Tibial artery (tissue), 4 donors: ENCODE measurements around the gene GPRC5B.

Experiments used
- DNase-seq, 2 donors: peaks; one replicate each; pipeline ENCODE4 v3.0.0-alpha.2; 2019
- H3K27ac ChIP-seq, 2 donors: fragments of 200-600 bp; sonication (generic) in 1 of 2; 1 replicate in 1 of 2; 2 replicates in 1 of 2; pipeline ENCODE4 v1.5.1; 2018 to 2019; ENCODE audit warnings: mild to moderate bottlenecking in 1 of 2
- H3K27me3 ChIP-seq, 2 donors: fragments of 200-600 bp; sonication (generic) in 1 of 2; one replicate each; pipeline versions ENCODE4 v1.5.1 to v1.6.0; 2016 to 2019
- H3K36me3 ChIP-seq, 3 donors: fragments of 200-600 bp; sonication (generic) in 2 of 3; one replicate each; pipeline ENCODE4 v1.5.1; 2016 to 2019; ENCODE audit warnings: mild to moderate bottlenecking in 2 of 3
- H3K4me1 ChIP-seq, 4 donors: fragments of 200-600 bp; sonication (generic) in 2 of 4; 1 replicate in 3 of 4; 2 replicates in 1 of 4; pipeline ENCODE4 v1.5.1; 2016 to 2019
- H3K4me3 ChIP-seq, 2 donors: fragments of 200-600 bp; sonication (generic) in 1 of 2; 1 replicate in 1 of 2; 2 replicates in 1 of 2; pipeline ENCODE4 v1.5.1; 2018 to 2019; ENCODE audit warnings: mild to moderate bottlenecking in 2 of 2
- H3K9me3 ChIP-seq, 3 donors: fragments of 200-600 bp; sonication (generic) in 1 of 3; one replicate each; pipeline ENCODE4 v1.5.1; 2016 to 2019
- intact Hi-C: fragments of 100-400 bp; cut with DNase I; formaldehyde crosslinking; loops from one replicate; pipeline ENCODE4 v1.15.0; 2023; ENCODE audit warnings: low total_unique reads
- TF ChIP-seq, protein P1 (sequence below), 2 experiments: fragments of 200-600 bp in 1 of 2; fragments of 450-650 bp in 1 of 2; IDR thresholded peaks; one replicate each; pipeline ENCODE4 v1.5.1; 2017 to 2019; ENCODE audit warnings: antibody characterized with exemption in 2 of 2, mild to moderate bottlenecking in 1 of 2, moderate library complexity in 1 of 2

The GPRC5B gene

DNA sequence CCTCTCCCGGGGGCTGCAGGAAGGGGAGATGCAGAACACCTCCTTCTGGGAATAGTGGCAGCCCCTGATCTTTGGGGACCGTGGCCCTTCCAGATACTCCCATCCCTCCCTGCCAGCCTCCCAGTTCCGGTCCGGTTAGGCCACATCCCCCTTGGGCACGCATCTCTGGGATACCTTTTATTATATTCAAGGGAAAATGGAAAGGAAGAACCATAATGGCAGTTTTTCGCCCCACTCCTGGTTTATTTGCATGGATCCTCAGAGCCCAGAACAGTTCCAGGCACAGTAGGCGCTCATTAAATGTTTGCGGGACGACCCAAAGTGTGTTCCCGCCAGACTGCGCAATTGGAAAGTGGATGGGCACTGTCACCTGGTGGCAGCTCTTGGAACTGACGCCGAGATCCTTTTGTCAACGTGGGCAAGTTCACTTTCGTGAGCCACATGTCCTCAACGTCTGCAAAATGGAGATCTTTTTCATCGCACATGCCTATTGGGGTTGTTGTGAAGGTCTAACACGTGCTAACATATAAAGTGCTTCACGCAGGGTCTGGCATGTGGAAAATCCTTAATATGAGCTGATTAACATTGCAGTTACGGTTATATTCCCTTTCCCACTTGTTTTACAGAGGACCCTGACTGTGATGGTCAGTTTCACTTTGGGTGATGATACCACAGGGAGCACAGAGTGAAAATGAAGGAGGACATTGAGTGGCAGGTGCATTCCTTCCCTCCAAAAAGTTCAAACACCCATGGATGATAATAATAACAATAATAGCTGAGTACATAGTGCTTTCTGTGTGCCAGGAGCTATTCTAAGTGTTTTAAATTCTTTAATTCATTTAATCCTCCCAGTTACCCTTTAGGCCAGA, 1.7 kb upstream of the GPRC5B start:
- peak; percentile 72 to 83 for DNase-seq
- Histone ChIP-seq H3K27me3 (peaks cover 0 to 41% of the 10 kb centered on the region in 2 donors), H3K4me3 (peak overlapping the region; percentile 49 to 59), H3K36me3 (no peaks in the 10 kb centered on the region), H3K9me3 (no peaks in the 10 kb centered on the region), H3K27ac (no peak overlapping the region), H3K4me1 (peaks cover 0 to 36% (median 30%) of the 10 kb centered on the region in 4 donors)
- TF ChIP-seq, protein P1, sequence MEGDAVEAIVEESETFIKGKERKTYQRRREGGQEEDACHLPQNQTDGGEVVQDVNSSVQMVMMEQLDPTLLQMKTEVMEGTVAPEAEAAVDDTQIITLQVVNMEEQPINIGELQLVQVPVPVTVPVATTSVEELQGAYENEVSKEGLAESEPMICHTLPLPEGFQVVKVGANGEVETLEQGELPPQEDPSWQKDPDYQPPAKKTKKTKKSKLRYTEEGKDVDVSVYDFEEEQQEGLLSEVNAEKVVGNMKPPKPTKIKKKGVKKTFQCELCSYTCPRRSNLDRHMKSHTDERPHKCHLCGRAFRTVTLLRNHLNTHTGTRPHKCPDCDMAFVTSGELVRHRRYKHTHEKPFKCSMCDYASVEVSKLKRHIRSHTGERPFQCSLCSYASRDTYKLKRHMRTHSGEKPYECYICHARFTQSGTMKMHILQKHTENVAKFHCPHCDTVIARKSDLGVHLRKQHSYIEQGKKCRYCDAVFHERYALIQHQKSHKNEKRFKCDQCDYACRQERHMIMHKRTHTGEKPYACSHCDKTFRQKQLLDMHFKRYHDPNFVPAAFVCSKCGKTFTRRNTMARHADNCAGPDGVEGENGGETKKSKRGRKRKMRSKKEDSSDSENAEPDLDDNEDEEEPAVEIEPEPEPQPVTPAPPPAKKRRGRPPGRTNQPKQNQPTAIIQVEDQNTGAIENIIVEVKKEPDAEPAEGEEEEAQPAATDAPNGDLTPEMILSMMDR (IDR thresholded peaks at IDR 0.05), result peak; percentile 98 to 99
- intact Hi-C loops, result loop anchor here (5.0 to 10.0 kb wide), 4 partner anchors 172 to 324 kb away; partner anchors contain the start of genes IQCK and KNOP1

DNA sequence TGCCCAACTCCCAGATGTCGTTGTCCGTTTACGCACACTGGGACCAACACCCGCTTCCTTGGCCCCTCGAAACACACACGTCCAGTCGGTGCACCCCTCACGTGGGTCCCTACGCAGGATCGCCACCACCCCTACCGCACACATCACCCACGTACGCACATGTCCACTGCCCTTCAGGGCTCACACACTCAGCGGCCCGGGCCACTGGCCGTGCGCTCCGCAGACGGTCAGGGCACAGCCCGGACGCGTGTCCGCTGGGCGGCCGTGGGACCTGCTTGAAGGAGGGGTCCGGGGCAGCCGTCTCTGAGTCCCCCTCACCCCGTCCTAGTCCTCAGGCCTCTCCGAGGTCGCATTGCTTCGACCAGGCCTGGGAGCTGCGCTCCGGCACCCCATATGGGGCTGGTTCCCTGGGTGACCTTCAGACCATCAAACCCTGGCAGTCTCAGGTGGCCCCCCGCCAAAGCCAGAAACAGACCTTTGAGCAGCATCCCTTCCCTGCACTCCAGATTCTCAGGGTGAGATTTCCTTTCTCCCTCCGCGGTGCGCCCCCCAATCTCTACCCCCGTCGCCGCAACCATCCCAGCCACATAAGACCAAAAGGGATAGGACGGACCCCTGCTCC, 914 bp upstream of the GPRC5B start:
- no peak for DNase-seq
- peak overlapping the region; percentile 49 to 59 for H3K4me3 ChIP-seq
- no peaks in the 10 kb centered on the region for H3K36me3 ChIP-seq
- peaks cover 0 to 37% of the 10 kb centered on the region in 2 donors for H3K27me3 ChIP-seq
- no peaks in the 10 kb centered on the region for H3K9me3 ChIP-seq
- TF ChIP-seq, protein P1 (IDR thresholded peaks at IDR 0.05), result no peak
- H3K4me1 ChIP-seq, result peaks cover 0 to 36% (median 30%) of the 10 kb centered on the region in 4 donors
- intact Hi-C loops, result loop anchor here (5.0 to 10.0 kb wide), 4 partner anchors 171 to 323 kb away; partner anchors contain the start of genes IQCK and KNOP1
- no peak overlapping the region for H3K27ac ChIP-seq

DNA sequence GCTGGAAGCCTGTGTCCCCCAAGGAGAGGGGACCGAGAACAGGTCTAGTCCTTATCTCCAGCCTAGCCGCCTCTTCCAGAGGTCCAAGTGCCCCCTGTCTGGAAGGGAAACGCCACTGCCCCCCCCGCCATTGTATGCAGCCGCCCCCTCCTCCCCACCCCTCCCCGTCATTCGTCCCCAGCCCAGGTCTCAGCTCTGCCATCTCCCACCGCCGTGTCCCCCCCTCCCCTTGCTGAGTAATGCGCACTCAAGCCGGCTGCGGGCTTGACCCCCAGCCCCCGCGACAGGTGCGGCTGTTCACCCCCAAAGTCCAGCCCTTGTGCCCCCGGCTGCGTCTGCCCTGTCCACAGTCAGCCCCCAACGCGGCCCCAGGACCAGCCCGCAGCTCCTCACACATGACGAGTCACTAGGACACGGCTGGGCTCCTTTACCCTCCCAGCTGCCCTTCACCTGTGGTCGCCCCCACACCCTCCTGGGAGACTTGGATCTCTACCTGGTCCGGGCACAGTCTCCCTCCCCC, 622 bp downstream of the GPRC5B start:
- H3K27me3 ChIP-seq, result peaks cover 0 to 37% of the 10 kb centered on the region in 2 donors
- no peak overlapping the region for H3K27ac ChIP-seq
- no peaks in the 10 kb centered on the region for H3K36me3 ChIP-seq
- TF ChIP-seq, protein P1 (IDR thresholded peaks at IDR 0.05), result no peak
- DNase-seq, result no peak
- H3K4me1 ChIP-seq, result peaks cover 0 to 36% (median 30%) of the 10 kb centered on the region in 4 donors
- intact Hi-C loops, result loop anchor here (5.0 to 10.0 kb wide), 3 partner anchors 132 to 219 kb away; partner anchors contain the start of genes IQCK and KNOP1
- H3K4me3 ChIP-seq, result peak overlapping the region; percentile 49 to 59
- no peaks in the 10 kb centered on the region for H3K9me3 ChIP-seq

DNA sequence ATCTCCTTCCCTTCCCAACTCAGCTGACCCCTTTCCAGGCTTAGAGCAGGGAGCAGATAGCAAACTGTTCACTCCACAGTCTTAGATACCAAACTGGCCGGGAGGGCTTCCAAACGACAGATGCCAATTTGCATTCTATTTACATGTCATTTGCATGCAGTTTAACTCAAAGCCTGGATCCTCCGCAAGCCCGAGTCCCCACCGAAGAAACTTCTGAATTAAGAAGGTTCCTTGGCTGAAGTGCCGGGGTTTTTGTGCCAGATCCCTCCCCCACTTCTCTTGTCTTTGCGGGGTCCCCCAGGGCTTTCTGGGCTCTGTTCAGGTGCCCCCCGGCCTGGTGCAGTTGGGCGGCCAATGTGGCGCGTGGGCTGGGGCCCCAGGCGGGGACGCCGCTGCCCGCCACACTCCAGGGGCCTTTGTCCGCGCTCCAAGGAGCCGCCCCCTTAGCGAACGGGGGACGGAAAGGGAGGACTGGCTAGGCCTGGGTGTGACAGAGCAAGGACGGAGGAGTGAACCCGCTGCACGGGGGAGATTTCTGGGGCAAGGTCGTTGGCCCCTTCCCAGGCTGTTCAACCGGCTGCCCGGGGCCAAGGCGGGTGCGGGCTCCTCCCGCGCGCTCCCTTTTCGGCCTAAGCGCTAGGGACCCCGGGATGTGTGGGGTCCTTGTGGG, 1.2 kb downstream of the GPRC5B start:
- peaks cover 0 to 36% (median 31%) of the 10 kb centered on the region in 4 donors for H3K4me1 ChIP-seq
- H3K36me3 ChIP-seq, result no peaks in the 10 kb centered on the region
- TF ChIP-seq, protein P1 (IDR thresholded peaks at IDR 0.05), result no peak
- H3K27ac ChIP-seq, result no peak overlapping the region
- peaks cover 0 to 37% of the 10 kb centered on the region in 2 donors for H3K27me3 ChIP-seq
- intact Hi-C loops, result loop anchor here (5.0 to 10.0 kb wide), 3 partner anchors 131 to 219 kb away; partner anchors contain the start of genes IQCK and KNOP1
- H3K4me3 ChIP-seq, result peak overlapping the region; percentile 49 to 59
- peak in 1 of 2 donors; percentile 35 for DNase-seq
- no peaks in the 10 kb centered on the region for H3K9me3 ChIP-seq

DNA sequence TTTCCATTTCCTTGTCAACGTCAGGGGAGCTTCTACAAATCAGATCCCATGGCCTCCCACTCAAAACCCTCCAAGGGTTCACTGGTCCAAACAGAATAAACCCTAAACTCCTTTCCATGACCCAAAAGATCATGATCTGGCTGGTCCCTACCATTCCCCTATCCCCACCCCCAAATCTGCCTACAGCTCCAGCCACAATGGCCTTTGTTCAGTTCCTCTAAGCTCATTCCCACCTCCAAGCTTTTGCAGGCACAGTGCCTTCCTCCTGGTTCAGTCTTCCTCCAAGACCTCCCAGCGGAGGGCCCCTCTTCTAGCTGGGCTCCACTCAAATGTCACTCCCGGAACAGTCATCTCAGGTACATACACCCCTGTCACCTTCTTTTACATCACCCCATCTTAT, 2.0 kb downstream of the GPRC5B start:
- Histone ChIP-seq H3K27me3 (peaks cover 0 to 37% of the 10 kb centered on the region in 2 donors), H3K36me3 (no peaks in the 10 kb centered on the region), H3K9me3 (no peaks in the 10 kb centered on the region), H3K27ac (no peak overlapping the region), H3K4me3 (peak overlapping the region in 1 of 2 donors; percentile 49), H3K4me1 (peaks cover 0 to 36% (median 31%) of the 10 kb centered on the region in 4 donors)
- no peak for DNase-seq
- intact Hi-C loops, result loop anchor here (5.0 to 10.0 kb wide), 3 partner anchors 130 to 218 kb away; partner anchors contain the start of genes IQCK and KNOP1
- TF ChIP-seq, protein P1 (IDR thresholded peaks at IDR 0.05), result no peak
